Measurements from ENCODE around the gene SPRED3. TPM values are rescaled to one million over a fixed set of nuclear protein-coding genes. Genes with fewer than 3 reads are reported as not detected.

The SPRED3 gene
- total RNA-seq, 2 donors from 2014 or later: 5.3 to 10.0 TPM

GRCh38 chr19:38445362-38445761 lies 56.9 kb downstream of the SPRED3 start:
- no peaks in the 10 kb centered on the region for H3K36me3 Mint-ChIP-seq (ENCODE audit: low read depth)
- H3K27me3 Mint-ChIP-seq (ENCODE audit: insufficient read depth): no peaks in the 10 kb centered on the region
- Histone ChIP-seq H3K36me3 (ENCODE audit: control insufficient read depth, insufficient read depth, low read length) (no peaks in the 10 kb centered on the region), H3K9ac (ENCODE audit: extremely low read depth, low read length, poor library complexity, severe bottlenecking) (no peak overlapping the region), H3K9me3 (ENCODE audit: control insufficient read depth, low read length) (no peaks in the 10 kb centered on the region), H3K27me3 (ENCODE audit: control insufficient read depth, insufficient read depth, low read length, poor library complexity, severe bottlenecking) (no peaks in the 10 kb centered on the region), H3K4me3 (ENCODE audit: low read length) (no peak overlapping the region), H3K27ac (ENCODE audit: low read depth, low read length) (no peak overlapping the region), H3K4me1 (ENCODE audit: control insufficient read depth, insufficient read depth, low read length) (no peaks in the 10 kb centered on the region)
- peaks cover 3% of the 10 kb centered on the region for H3K4me1 Mint-ChIP-seq
- TF ChIP-seq CTCF (conservative IDR thresholded peaks at IDR 0.05): no peak
- no peak for DNase-seq
- no peak overlapping the region for H3K27ac Mint-ChIP-seq
- 93 to 96% methylated on average over 2 to 7 of the region's 7 CpGs for WGBS, 2 experiments (ENCODE audit: insufficient coverage in 1 of 2, insufficient read length in 1 of 2)
- no peaks in the 10 kb centered on the region for H3K9me3 Mint-ChIP-seq
- H3K4me3 Mint-ChIP-seq: no peak overlapping the region

GRCh38 chr19:38448225-38448624 lies 59.7 kb downstream of the SPRED3 start:
- no peak for TF ChIP-seq CTCF (conservative IDR thresholded peaks at IDR 0.05)
- Mint-ChIP-seq H3K4me3 (no peak overlapping the region), H3K36me3 (ENCODE audit: low read depth) (no peaks in the 10 kb centered on the region)

More at GRCh38 chr19:38448225-38448624, 59.7 kb downstream of the SPRED3 start:
- Mint-ChIP-seq H3K27me3 (ENCODE audit: insufficient read depth) (no peaks in the 10 kb centered on the region), H3K27ac (no peak overlapping the region), H3K4me1 (no peaks in the 10 kb centered on the region), H3K9me3 (no peaks in the 10 kb centered on the region)
- H3K36me3 ChIP-seq (ENCODE audit: control insufficient read depth, insufficient read depth, low read length): no peaks in the 10 kb centered on the region
- no peaks in the 10 kb centered on the region for H3K27me3 ChIP-seq (ENCODE audit: control insufficient read depth, insufficient read depth, low read length, poor library complexity, severe bottlenecking)
- no peak overlapping the region for H3K27ac ChIP-seq (ENCODE audit: low read depth, low read length)
- 91 to 92% methylated on average over 4 to 9 of the region's 9 CpGs for WGBS, 2 experiments (ENCODE audit: insufficient coverage in 1 of 2, insufficient read length in 1 of 2)
- no peak overlapping the region for H3K4me3 ChIP-seq (ENCODE audit: low read length)
- no peaks in the 10 kb centered on the region for H3K9me3 ChIP-seq (ENCODE audit: control insufficient read depth, low read length)
- H3K4me1 ChIP-seq (ENCODE audit: control insufficient read depth, insufficient read depth, low read length): no peaks in the 10 kb centered on the region
- DNase-seq: no peak
- no peak overlapping the region for H3K9ac ChIP-seq (ENCODE audit: extremely low read depth, low read length, poor library complexity, severe bottlenecking)

Other genes starting within 250 kb of the SPRED3 start
- 1 to 10 TPM; 3.3 to 4.5 TPM for gene DPF1, start 164.5 kb upstream of the SPRED3 start, total RNA-seq
- 10 to 100 TPM in 1 of 2 donors, 1 to 10 TPM in 1; 8.6 to 13.8 TPM for gene PPP1R14A, start 132.3 kb upstream of the SPRED3 start, total RNA-seq
- 100 to 1,000 TPM; 415 to 487 TPM for gene SPINT2, start 124.1 kb upstream of the SPRED3 start, total RNA-seq
- 10 to 100 TPM in 1 of 2 donors, 1 to 10 TPM in 1; 2.9 to 13.2 TPM for gene C19orf33, start 84.4 kb upstream of the SPRED3 start, total RNA-seq
- gene YIF1B, start 72.8 kb upstream of the SPRED3 start, total RNA-seq: 10 to 100 TPM; 68.6 to 74.6 TPM
- 1 to 10 TPM; 5.1 to 8.9 TPM for gene KCNK6, start 68.9 kb upstream of the SPRED3 start, total RNA-seq
- 1 to 10 TPM; 2.5 to 8.9 TPM for gene CATSPERG, start 52.9 kb upstream of the SPRED3 start, total RNA-seq
- 100 to 1,000 TPM; 168 to 178 TPM for gene PSMD8, start 14.1 kb upstream of the SPRED3 start, total RNA-seq
- gene GGN, start 663 bp upstream of the SPRED3 start, total RNA-seq: 1 to 10 TPM in 1 of 2 donors, under 1 TPM in 1; 0.99 to 2.1 TPM
- 10 to 100 TPM in 1 of 2 donors, 1 to 10 TPM in 1; 8.6 to 13.7 TPM for gene FAM98C, start 14.4 kb downstream of the SPRED3 start, total RNA-seq
- gene RASGRP4, start 37.5 kb downstream of the SPRED3 start, total RNA-seq: under 1 TPM in 1 of 2 donors, not detected in 1; 0.09 TPM
- 1 to 10 TPM in 1 of 2 donors, under 1 TPM in 1; 0.84 to 3.3 TPM for gene RYR1, start 45.0 kb downstream of the SPRED3 start, total RNA-seq
- 10 to 100 TPM; 12.3 to 17.8 TPM for gene MAP4K1, start 229.3 kb downstream of the SPRED3 start, total RNA-seq
- 100 to 1,000 TPM; 303 to 334 TPM for gene EIF3K, start 230.5 kb downstream of the SPRED3 start, total RNA-seq